Right lobe of liver (tissue), 6 donors: ENCODE data around the gene TMEM176A. TPM values are rescaled to one million over a fixed set of nuclear protein-coding genes. Genes with fewer than 3 reads are reported as not detected.

Experiments
- ATAC-seq, 4 donors: fragments of 200-7000 bp; cut with Tn5 transposase; one replicate each; pipeline ENCODE4 v1.9.1; 2020; ENCODE audit warnings: mild to moderate bottlenecking in 4 of 4, moderate library complexity in 4 of 4
- DNase-seq, 3 donors: peaks; one replicate each; pipeline ENCODE4 v3.0.0-alpha.2; 2020
- H3K27ac ChIP-seq, 3 donors: fragments of 200-600 bp; one replicate each; pipeline ENCODE4 v1.8.0; 2022
- H3K27me3 ChIP-seq, 2 donors: fragments of 200-600 bp; one replicate each; pipeline ENCODE4 v1.8.0; 2022
- H3K36me3 ChIP-seq, 4 donors: fragments of 200-600 bp; sonication (generic) in 1 of 4; one replicate each; pipeline versions ENCODE4 v1.5.1 to v1.8.0; 2017 to 2022; ENCODE audit warnings: control low read depth in 1 of 4
- H3K4me1 ChIP-seq, 4 donors: fragments of 200-600 bp; sonication (generic) in 1 of 4; one replicate each; pipeline versions ENCODE4 v1.5.1 to v1.8.0; 2017 to 2022; ENCODE audit warnings: control low read depth in 1 of 4
- H3K4me3 ChIP-seq, 3 donors: fragments of 200-600 bp; one replicate each; pipeline ENCODE4 v1.8.0; 2022
- H3K9me3 ChIP-seq, 4 donors: fragments of 200-600 bp; sonication (generic) in 1 of 4; one replicate each; pipeline versions ENCODE4 v1.5.1 to v1.8.0; 2017 to 2022; ENCODE audit warnings: control low read depth in 1 of 4
- CTCF ChIP-seq, 4 donors: fragments of 200-600 bp in 3 of 4; fragments of 450-650 bp in 1 of 4; IDR thresholded peaks; one replicate each; pipeline versions ENCODE4 v1.5.1 to v1.8.0; 2016 to 2022; ENCODE audit warnings: antibody characterized with exemption in 4 of 4, mild to moderate bottlenecking in 2 of 4
- POLR2A ChIP-seq: fragments of 450-650 bp; IDR thresholded peaks from one replicate; pipeline ENCODE4 v1.6.1; 2017; ENCODE audit warnings: antibody characterized with exemption, mild to moderate bottlenecking
- WGBS: methylation state at CpG from one replicate; pipeline ENCODE4 v1.1.6; 2018; ENCODE audit warnings: low coverage, low lambda C conversion rate; ENCODE audit not compliant: insufficient coverage; ENCODE audit errors: missing lambda C conversion rate; 5-methylcytosine and 5-hydroxymethylcytosine counted together
- intact Hi-C, 2 donors: fragments of 100-400 bp; cut with DNase I; formaldehyde crosslinking; loops; one replicate each; pipeline versions ENCODE4 v1.11.2 to v1.14.1; 2022
- total RNA-seq, 6 experiments: library from RNA; depleted of rRNA in 2 of 6; stranded (reverse); fragments of >200 nt in 2 of 6; fragmentation: NEBNext Ultra II Directional in 3 of 6; extraction: Animal tissue kit (Norgen Biotek cat#: 25700) in 3 of 6; gene quantifications; one replicate each; pipeline versions ENCODE4 v1.1.0 to v1.2.4, GENCODE V29; 2016 to 2023
- donor health status: DM: no; HTN: yes; CAD: no.
- donor health status: DM: no; HTN: no; CAD: no.
- donor health status: DM: no; HTN: no; CAD: no.
- donor health status: DM: no; HTN: yes; CAD: no.
- donor health status: DM: no; HTN: yes; CAD: no.

TMEM176A gene
- total RNA-seq, 6 experiments from 2014 or later: 441 to 1,033 (median 702) TPM

GRCh38 chr7:150835702-150836280 is 35.2 kb downstream of the TMEM176A start:
- no peak for DNase-seq
- WGBS: 69% methylated on average over 2 of the region's 6 CpGs
- intact Hi-C loops: no loop called here

GRCh38 chr7:150838965-150839650 is 38.5 kb downstream of the TMEM176A start:
- Histone ChIP-seq H3K27me3 (no peaks in the 10 kb centered on the region), H3K4me1 (no peaks in the 10 kb centered on the region), H3K27ac (no peak overlapping the region), H3K9me3 (no peaks in the 10 kb centered on the region), H3K36me3 (no peaks in the 10 kb centered on the region), H3K4me3 (no peak overlapping the region)
- no peak for TF ChIP-seq CTCF (IDR thresholded peaks at IDR 0.05)
- intact Hi-C loops: no loop called here
- WGBS: 89% methylated on average over 7 of the region's 7 CpGs
- DNase-seq (no peak), ATAC-seq (no peak)

More at GRCh38 chr7:150835702-150836280, 35.2 kb downstream of the TMEM176A start:
- no peaks in the 10 kb centered on the region for H3K27me3 ChIP-seq
- no peak overlapping the region for H3K4me3 ChIP-seq
- H3K27ac ChIP-seq: no peak overlapping the region
- peaks cover 0 to 6% (median 0%) of the 10 kb centered on the region in 4 donors for H3K4me1 ChIP-seq
- no peak for TF ChIP-seq POLR2A
- TF ChIP-seq CTCF (IDR thresholded peaks at IDR 0.05): no peak
- no peaks in the 10 kb centered on the region for H3K9me3 ChIP-seq
- no peaks in the 10 kb centered on the region for H3K36me3 ChIP-seq
- no peak for ATAC-seq

GRCh38 chr7:150842018-150842417 is 41.4 kb downstream of the TMEM176A start:
- TF ChIP-seq POLR2A (no peak), CTCF (IDR thresholded peaks at IDR 0.05) (no peak)
- no peak for DNase-seq
- no CpG with 5 or more reads among the region's 3 CpGs for WGBS

GRCh38 chr7:150842716-150843115 is 42.1 kb downstream of the TMEM176A start:
- H3K4me3 ChIP-seq: no peak overlapping the region
- 57% methylated on average over 4 of the region's 4 CpGs for WGBS
- no peaks in the 10 kb centered on the region for H3K9me3 ChIP-seq
- no peaks in the 10 kb centered on the region for H3K4me1 ChIP-seq
- no peak overlapping the region for H3K27ac ChIP-seq
- no peak for ATAC-seq
- H3K27me3 ChIP-seq: no peaks in the 10 kb centered on the region
- intact Hi-C loops: no loop called here
- no peak for DNase-seq
- no peak for TF ChIP-seq CTCF (IDR thresholded peaks at IDR 0.05)
- no peaks in the 10 kb centered on the region for H3K36me3 ChIP-seq

More at GRCh38 chr7:150842018-150842417, 41.4 kb downstream of the TMEM176A start:
- H3K9me3 ChIP-seq: no peaks in the 10 kb centered on the region
- no peaks in the 10 kb centered on the region for H3K36me3 ChIP-seq
- no peak overlapping the region for H3K4me3 ChIP-seq
- no peak for ATAC-seq
- no peak overlapping the region for H3K27ac ChIP-seq
- intact Hi-C loops: no loop called here
- H3K4me1 ChIP-seq: no peaks in the 10 kb centered on the region
- no peaks in the 10 kb centered on the region for H3K27me3 ChIP-seq
